GM12878 (cell line): ENCODE data around the gene JMJD6. TPM values are rescaled to one million over a fixed set of nuclear protein-coding genes. Genes with fewer than 3 reads are reported as not detected.
A peak's percentile ranks its signal among the peaks of the same experiment; 100 is the strongest.

Source experiments
- ATF3 ChIP-seq: IDR thresholded peaks from 2 replicates; pipeline ENCODE4 v1.6.1; 2011; ENCODE audit warnings: low read depth, mild to moderate bottlenecking, low read length, moderate library complexity, borderline replicate concordance; ENCODE audit errors: extremely low read depth
- BCL11A ChIP-seq: IDR thresholded peaks from 2 replicates; pipeline ENCODE4 v1.6.1; 2011; ENCODE audit warnings: low read depth, low read length
- BCL3 ChIP-seq: IDR thresholded peaks from 2 replicates; pipeline ENCODE4 v1.6.1; 2011; ENCODE audit warnings: borderline replicate concordance, low read depth, mild to moderate bottlenecking, moderate library complexity, low read length; ENCODE audit not compliant: insufficient read depth, poor library complexity, severe bottlenecking
- CHD2 ChIP-seq: IDR thresholded peaks from 2 replicates; pipeline ENCODE4 v1.6.1; 2011; ENCODE audit warnings: low read depth, low read length, improper control_type of control experiment, borderline replicate concordance
- CREB1 ChIP-seq: IDR thresholded peaks from 2 replicates; pipeline ENCODE4 v1.6.1; 2012; ENCODE audit warnings: low read depth, mild to moderate bottlenecking, inconsistent platforms
- EED ChIP-seq: sonication (generic); IDR thresholded peaks from 2 replicates; pipeline ENCODE4 v1.6.1; 2016; ENCODE audit warnings: antibody characterized with exemption, low read depth
- FOXM1 ChIP-seq: IDR thresholded peaks from 2 replicates; pipeline ENCODE4 v1.6.1; 2012; ENCODE audit warnings: low read depth, mild to moderate bottlenecking, inconsistent platforms, low read length, moderate library complexity
- NR2C1 ChIP-seq: fragments of 450-650 bp; IDR thresholded peaks from 2 replicates; pipeline ENCODE4 v1.6.1; 2017; ENCODE audit warnings: antibody characterized with exemption, mild to moderate bottlenecking, moderate library complexity
- POU2F2 ChIP-seq: IDR thresholded peaks from 3 replicates; pipeline ENCODE4 v1.6.1; 2011; ENCODE audit warnings: low read depth, mild to moderate bottlenecking, low read length, borderline replicate concordance
- RB1 ChIP-seq: fragments of 450-650 bp; formaldehyde crosslinking; IDR thresholded peaks from 2 replicates; pipeline ENCODE4 v1.6.1; 2017; ENCODE audit warnings: mild to moderate bottlenecking, borderline replicate concordance
- RBBP5 ChIP-seq: fragments of 200-600 bp; sonication (generic); conservative IDR thresholded peaks from 2 replicates; pipeline ENCODE4 v1.6.1; 2016
- RELB ChIP-seq: fragments of 450-650 bp; IDR thresholded peaks from 2 replicates; pipeline ENCODE4 v1.6.1; 2017; ENCODE audit warnings: low read depth, mild to moderate bottlenecking, moderate library complexity
- SIN3A ChIP-seq: IDR thresholded peaks from 2 replicates; pipeline ENCODE4 v1.6.1; 2012; ENCODE audit warnings: low read depth, low read length, improper control_type of control experiment
- SMARCA5 ChIP-seq: fragments of 450-650 bp; IDR thresholded peaks from 2 replicates; pipeline ENCODE4 v1.6.1; 2017; ENCODE audit warnings: mild to moderate bottlenecking
- SP1 ChIP-seq: IDR thresholded peaks from one replicate; pipeline ENCODE4 v1.6.1; 2011; ENCODE audit warnings: low read depth, low read length
- ZBTB11 ChIP-seq: fragments of 450-650 bp; formaldehyde crosslinking; IDR thresholded peaks from 2 replicates; pipeline ENCODE4 v1.5.0; 2022; ENCODE audit warnings: mild to moderate bottlenecking, missing genetic modification characterization
- polyA plus RNA-seq, 11 experiments: library from polyadenylated mRNA; depleted of rRNA in 4 of 11; unstranded in 6 of 11; stranded (reverse) in 5 of 11; fragments of >200 nt; fragmentation: Nextera tagmentation in 4 of 11; fragmentation: Illumina TruSeq in 1 of 11; extraction: Ambion mirVana in 4 of 11; extraction: Trizol in 1 of 11; gene quantifications; 1 replicate in 1 of 11; 2 replicates in 10 of 11; pipeline versions ENCODE4 v1.2.1 to v1.2.3, GENCODE V29; 2011 to 2016; ENCODE audit warnings: inconsistent platforms in 2 of 11, missing spikeins in 2 of 11, low read depth in 1 of 11
- total RNA-seq, 4 experiments: library from RNA; depleted of rRNA in 3 of 4; stranded (reverse); fragments of >200 nt in 3 of 4; fragmentation: Illumina TruSeq in 1 of 4; extraction: Trizol in 1 of 4; gene quantifications; 2 replicates each; pipeline versions ENCODE4 v1.2.1 to v1.2.3, GENCODE V29; 2013 to 2021
- TF ChIP-seq, protein P1 (sequence below): fragments of 450-650 bp; IDR thresholded peaks from 2 replicates; pipeline ENCODE4 v1.6.1; 2017; ENCODE audit warnings: mild to moderate bottlenecking
- TF ChIP-seq, protein P2 (sequence below): IDR thresholded peaks from 2 replicates; pipeline ENCODE4 v1.6.1; 2012; ENCODE audit warnings: mild to moderate bottlenecking, low read depth, low read length

JMJD6 gene
- total and polyA plus RNA-seq, 10 of the 15 experiments (the other 5 are each of a cell fraction or from before 2014, with no cell fraction given): 1.2 to 36.0 (median 22.2) TPM

GRCh38 chr17:76737082-76737675 is 10.8 kb upstream of the JMJD6 start, which contains the start of gene SRSF2 (continued):
- TF ChIP-seq, protein P1, sequence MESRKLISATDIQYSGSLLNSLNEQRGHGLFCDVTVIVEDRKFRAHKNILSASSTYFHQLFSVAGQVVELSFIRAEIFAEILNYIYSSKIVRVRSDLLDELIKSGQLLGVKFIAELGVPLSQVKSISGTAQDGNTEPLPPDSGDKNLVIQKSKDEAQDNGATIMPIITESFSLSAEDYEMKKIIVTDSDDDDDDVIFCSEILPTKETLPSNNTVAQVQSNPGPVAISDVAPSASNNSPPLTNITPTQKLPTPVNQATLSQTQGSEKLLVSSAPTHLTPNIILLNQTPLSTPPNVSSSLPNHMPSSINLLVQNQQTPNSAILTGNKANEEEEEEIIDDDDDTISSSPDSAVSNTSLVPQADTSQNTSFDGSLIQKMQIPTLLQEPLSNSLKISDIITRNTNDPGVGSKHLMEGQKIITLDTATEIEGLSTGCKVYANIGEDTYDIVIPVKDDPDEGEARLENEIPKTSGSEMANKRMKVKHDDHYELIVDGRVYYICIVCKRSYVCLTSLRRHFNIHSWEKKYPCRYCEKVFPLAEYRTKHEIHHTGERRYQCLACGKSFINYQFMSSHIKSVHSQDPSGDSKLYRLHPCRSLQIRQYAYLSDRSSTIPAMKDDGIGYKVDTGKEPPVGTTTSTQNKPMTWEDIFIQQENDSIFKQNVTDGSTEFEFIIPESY: no peak
- TF ChIP-seq EED (no peak), CREB1 (peak; percentile 73), RBBP5 (no peak), NR2C1 (peak; percentile 96), BCL3 (no peak), SIN3A (peak; percentile 87), POU2F2 (peak; percentile 99), FOXM1 (peak; percentile 64; the same call in 1 of the 2 replicates), ATF3 (no peak), ZBTB11 (peak; percentile 88), BCL11A (no peak), SP1 (peak; percentile 83), RB1 (peak; percentile 100), SMARCA5 (peak; percentile 17; the same call in 1 of the 2 replicates), RELB (peak; percentile 72; the same call in 1 of the 2 replicates), CHD2 (peak; percentile 82; the same call in 1 of the 2 replicates)
- TF ChIP-seq, protein P2, sequence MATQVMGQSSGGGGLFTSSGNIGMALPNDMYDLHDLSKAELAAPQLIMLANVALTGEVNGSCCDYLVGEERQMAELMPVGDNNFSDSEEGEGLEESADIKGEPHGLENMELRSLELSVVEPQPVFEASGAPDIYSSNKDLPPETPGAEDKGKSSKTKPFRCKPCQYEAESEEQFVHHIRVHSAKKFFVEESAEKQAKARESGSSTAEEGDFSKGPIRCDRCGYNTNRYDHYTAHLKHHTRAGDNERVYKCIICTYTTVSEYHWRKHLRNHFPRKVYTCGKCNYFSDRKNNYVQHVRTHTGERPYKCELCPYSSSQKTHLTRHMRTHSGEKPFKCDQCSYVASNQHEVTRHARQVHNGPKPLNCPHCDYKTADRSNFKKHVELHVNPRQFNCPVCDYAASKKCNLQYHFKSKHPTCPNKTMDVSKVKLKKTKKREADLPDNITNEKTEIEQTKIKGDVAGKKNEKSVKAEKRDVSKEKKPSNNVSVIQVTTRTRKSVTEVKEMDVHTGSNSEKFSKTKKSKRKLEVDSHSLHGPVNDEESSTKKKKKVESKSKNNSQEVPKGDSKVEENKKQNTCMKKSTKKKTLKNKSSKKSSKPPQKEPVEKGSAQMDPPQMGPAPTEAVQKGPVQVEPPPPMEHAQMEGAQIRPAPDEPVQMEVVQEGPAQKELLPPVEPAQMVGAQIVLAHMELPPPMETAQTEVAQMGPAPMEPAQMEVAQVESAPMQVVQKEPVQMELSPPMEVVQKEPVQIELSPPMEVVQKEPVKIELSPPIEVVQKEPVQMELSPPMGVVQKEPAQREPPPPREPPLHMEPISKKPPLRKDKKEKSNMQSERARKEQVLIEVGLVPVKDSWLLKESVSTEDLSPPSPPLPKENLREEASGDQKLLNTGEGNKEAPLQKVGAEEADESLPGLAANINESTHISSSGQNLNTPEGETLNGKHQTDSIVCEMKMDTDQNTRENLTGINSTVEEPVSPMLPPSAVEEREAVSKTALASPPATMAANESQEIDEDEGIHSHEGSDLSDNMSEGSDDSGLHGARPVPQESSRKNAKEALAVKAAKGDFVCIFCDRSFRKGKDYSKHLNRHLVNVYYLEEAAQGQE: peak; percentile 59
